Keratinocyte (primary cell): ENCODE measurements around the gene NIPA2. TPM values are rescaled to one million over a fixed set of nuclear protein-coding genes. Genes with fewer than 3 reads are reported as not detected.

Experiments
- DNase-seq: peaks from one replicate; pipeline ENCODE4 v3.0.0-alpha.2; 2011; ENCODE audit warnings: low read depth, missing footprints, low spot score
- FAIRE-seq: peaks from 2 replicates; lab custom pipeline; 2011; peaks lifted over from hg19 to GRCh38; lab: Jason Lieb, UNC
- H2AFZ ChIP-seq: 2 replicates; pipeline ENCODE4 v1.6.0; 2012; ENCODE audit warnings: low read length, control low read depth, inconsistent platforms; ENCODE audit not compliant: control insufficient read depth
- H3K27ac ChIP-seq: 2 replicates; pipeline ENCODE4 v1.5.1; 2011; ENCODE audit warnings: low read length; ENCODE audit not compliant: control insufficient read depth, insufficient read depth
- H3K27me3 ChIP-seq: 3 replicates; pipeline ENCODE4 v1.6.0; 2011; ENCODE audit warnings: low read length; ENCODE audit not compliant: control insufficient read depth, insufficient read depth; ENCODE audit errors: extremely low read depth
- H3K36me3 ChIP-seq, 2 experiments: 2 replicates in 1 of 2; 3 replicates in 1 of 2; pipeline ENCODE4 v1.5.1; 2011; ENCODE audit warnings: low read length in 2 of 2, mild to moderate bottlenecking in 1 of 2; ENCODE audit not compliant: control insufficient read depth in 2 of 2, insufficient read depth in 2 of 2; ENCODE audit errors: extremely low read depth in 1 of 2
- H3K4me1 ChIP-seq: 3 replicates; pipeline ENCODE4 v1.5.1; 2011; ENCODE audit warnings: low read length; ENCODE audit not compliant: control insufficient read depth, insufficient read depth; ENCODE audit errors: extremely low read depth
- H3K4me2 ChIP-seq: 3 replicates; pipeline ENCODE4 v1.6.0; 2011; ENCODE audit warnings: low read depth, low read length; ENCODE audit not compliant: control insufficient read depth, insufficient read depth; ENCODE audit errors: extremely low read depth
- H3K4me3 ChIP-seq, 3 experiments: fragments of 200-600 bp in 1 of 3; sonication (generic) in 1 of 3; 2 replicates in 2 of 3; 3 replicates in 1 of 3; pipeline ENCODE4 v1.5.1; 2011 to 2016; ENCODE audit warnings: low read length in 3 of 3, mild to moderate bottlenecking in 3 of 3, control low read depth in 2 of 3, inconsistent platforms in 1 of 3, low read depth in 1 of 3, mixed read lengths in 1 of 3, mixed run types in 1 of 3, moderate library complexity in 1 of 3; ENCODE audit not compliant: control insufficient read depth in 2 of 3, insufficient read depth in 2 of 3; ENCODE audit errors: extremely low read depth in 1 of 3
- H3K79me2 ChIP-seq: 2 replicates; pipeline ENCODE4 v1.6.0; 2012; ENCODE audit warnings: low read length; ENCODE audit not compliant: control insufficient read depth, insufficient read depth
- H3K9ac ChIP-seq: 3 replicates; pipeline ENCODE4 v1.6.0; 2011; ENCODE audit warnings: low read length; ENCODE audit not compliant: control insufficient read depth, insufficient read depth; ENCODE audit errors: extremely low read depth
- H3K9me1 ChIP-seq: 3 replicates; pipeline ENCODE4 v1.6.0; 2011; ENCODE audit warnings: low read length; ENCODE audit not compliant: control insufficient read depth, insufficient read depth; ENCODE audit errors: extremely low read depth
- H3K9me3 ChIP-seq: 2 replicates; pipeline ENCODE4 v1.5.1; 2012; ENCODE audit warnings: low read depth, low read length; ENCODE audit not compliant: control insufficient read depth
- H4K20me1 ChIP-seq: 3 replicates; pipeline ENCODE4 v1.6.0; 2011; ENCODE audit warnings: low read length; ENCODE audit not compliant: control insufficient read depth, insufficient read depth; ENCODE audit errors: extremely low read depth
- CTCF ChIP-seq, 3 experiments: IDR thresholded peaks in 1 of 3; conservative IDR thresholded peaks in 1 of 3; optimal IDR thresholded peaks in 1 of 3; 2 replicates in 2 of 3; 3 replicates in 1 of 3; pipeline versions ENCODE3 to v1.5.1; 2011; ENCODE audit warnings: low read length in 3 of 3, mild to moderate bottlenecking in 3 of 3, moderate library complexity in 2 of 3, control low read depth in 1 of 3, inconsistent platforms in 1 of 3; ENCODE audit not compliant: insufficient read depth in 2 of 3; ENCODE audit errors: extremely low read depth in 1 of 3
- EZH2 ChIP-seq: IDR thresholded peaks from one replicate; pipeline ENCODE4 v1.6.1; 2012; ENCODE audit warnings: inconsistent platforms, mild to moderate bottlenecking, low read length, moderate library complexity
- dilution Hi-C: fragments of 300-500 bp; cut with MboI; formaldehyde crosslinking; loops from one replicate; pipeline ENCODE4 v1.7.0; 2020; ENCODE audit warnings: low sequenced_read_pairs; ENCODE audit not compliant: extremely low pct_ligation_motif_present
- polyA plus RNA-seq, 5 experiments: library from polyadenylated mRNA; depleted of rRNA in 3 of 5; stranded (reverse) in 3 of 5; stranded (forward) in 1 of 5; unstranded in 1 of 5; fragments of >200 nt; gene quantifications; 1 replicate in 1 of 5; 2 replicates in 3 of 5; 3 replicates in 1 of 5; pipeline versions ENCODE4 v1.2.1 to v1.2.3, GENCODE V29; 2011 to 2012; ENCODE audit warnings: missing spikeins in 2 of 5, low read depth in 1 of 5, low replicate concordance in 1 of 5

The NIPA2 gene
- polyA plus RNA-seq, 1 donor (not counting 4 experiments of a cell fraction or from before 2014, with no cell fraction given) = 81.2 TPM

GRCh38 chr15:22911306-22911705 is 72.8 kb downstream of the NIPA2 start:
- DNase-seq (no peak), FAIRE-seq (no peak)
- H3K4me2 ChIP-seq = no peak overlapping the region
- no peak overlapping the region for H2AFZ ChIP-seq
- TF ChIP-seq EZH2 = no peak
- no peak for TF ChIP-seq CTCF (optimal IDR thresholded peaks at IDR 0.05 in 1 of 3, IDR thresholded peaks at IDR 0.05 in 1 of 3, conservative IDR thresholded peaks at IDR 0.05 in 1 of 3; ENCODE audit: extremely low read depth in 1 of 3, insufficient read depth in 2 of 3, low read length in 3 of 3)
- H3K27ac ChIP-seq = no peak overlapping the region
- H3K9me1 ChIP-seq = no peaks in the 10 kb centered on the region
- H4K20me1 ChIP-seq = no peaks in the 10 kb centered on the region
- dilution Hi-C loops = no loop called here
- no peaks in the 10 kb centered on the region for H3K9me3 ChIP-seq
- H3K4me3 ChIP-seq = no peak overlapping the region
- no peaks in the 10 kb centered on the region for H3K27me3 ChIP-seq
- H3K36me3 ChIP-seq = peaks cover 21 to 44% of the 10 kb centered on the region in 2 experiments
- H3K4me1 ChIP-seq = no peaks in the 10 kb centered on the region
- H3K79me2 ChIP-seq = no peaks in the 10 kb centered on the region
- H3K9ac ChIP-seq = no peak overlapping the region

- Histone ChIP-seq H3K4me3 (no peak overlapping the region), H3K79me2 (no peaks in the 10 kb centered on the region), H3K36me3 (peaks cover 30 to 38% of the 10 kb centered on the region in 2 experiments), H3K4me1 (no peaks in the 10 kb centered on the region), H3K27me3 (no peaks in the 10 kb centered on the region), H3K4me2 (no peak overlapping the region), H3K9me1 (peaks cover 2% of the 10 kb centered on the region), H2AFZ (no peak overlapping the region), H4K20me1 (no peaks in the 10 kb centered on the region), H3K27ac (no peak overlapping the region), H3K9me3 (no peaks in the 10 kb centered on the region), H3K9ac (no peak overlapping the region)
- FAIRE-seq (no peak), DNase-seq (no peak)
- dilution Hi-C loops = no loop called here
- TF ChIP-seq CTCF (optimal IDR thresholded peaks at IDR 0.05 in 1 of 3, IDR thresholded peaks at IDR 0.05 in 1 of 3, conservative IDR thresholded peaks at IDR 0.05 in 1 of 3; ENCODE audit: extremely low read depth in 1 of 3, insufficient read depth in 2 of 3, low read length in 3 of 3) (no peak), EZH2 (no peak)
These were observed 73.8 kb downstream of the NIPA2 start for GRCh38 chr15:22912256-22912655.
